Heart left ventricle (tissue), 16 donors: ENCODE data around the gene MICALL1. TPM values are rescaled to one million over a fixed set of nuclear protein-coding genes. Genes with fewer than 3 reads are reported as not detected.

Experiments used
- ATAC-seq, 4 donors: fragments of 200-7000 bp; cut with Tn5 transposase; one replicate each; pipeline ENCODE4 v1.9.1; 2020 to 2022; ENCODE audit warnings: moderate library complexity in 4 of 4, mild to moderate bottlenecking in 3 of 4, moderate number of reproducible peaks in 1 of 4
- DNase-seq, 5 donors: peaks; one replicate each; pipeline ENCODE4 v3.0.0-alpha.2; 2020
- H3K27ac ChIP-seq, 12 donors: fragments of 200-600 bp; sonication (generic) in 4 of 12; one replicate each; pipeline versions ENCODE4 v1.5.0 to v1.8.0; 2016 to 2022; ENCODE audit warnings: mild to moderate bottlenecking in 2 of 12
- H3K27me3 ChIP-seq, 9 donors: fragments of 200-600 bp; sonication (generic) in 2 of 9; one replicate each; pipeline versions ENCODE4 v1.5.1 to v1.8.0; 2016 to 2022; ENCODE audit warnings: mild to moderate bottlenecking in 3 of 9
- H3K36me3 ChIP-seq, 9 donors: fragments of 200-600 bp; sonication (generic) in 2 of 9; one replicate each; pipeline versions ENCODE4 v1.5.0 to v1.8.0; 2018 to 2022; ENCODE audit warnings: mild to moderate bottlenecking in 2 of 9
- H3K4me1 ChIP-seq, 12 donors: fragments of 200-600 bp; sonication (generic) in 4 of 12; one replicate each; pipeline versions ENCODE4 v1.5.0 to v1.8.0; 2016 to 2022; ENCODE audit warnings: mild to moderate bottlenecking in 3 of 12
- H3K4me3 ChIP-seq, 12 donors: fragments of 200-600 bp; sonication (generic) in 4 of 12; one replicate each; pipeline versions ENCODE4 v1.5.0 to v1.8.0; 2017 to 2022; ENCODE audit warnings: mild to moderate bottlenecking in 9 of 12, moderate library complexity in 4 of 12
- H3K9me3 ChIP-seq, 12 donors: fragments of 200-600 bp; sonication (generic) in 4 of 12; one replicate each; pipeline versions ENCODE4 v1.5.0 to v1.8.0; 2016 to 2022; ENCODE audit warnings: mild to moderate bottlenecking in 1 of 12
- POLR2A ChIP-seq, 2 donors: fragments of 450-650 bp; IDR thresholded peaks; one replicate each; pipeline ENCODE4 v1.6.1; 2017; ENCODE audit warnings: antibody characterized with exemption in 2 of 2, mild to moderate bottlenecking in 2 of 2, moderate library complexity in 2 of 2
- WGBS, 4 donors: extraction: QIAGEN DNeasy Blood & Tissue Kit in 2 of 4; methylation state at CpG; one replicate each; pipeline versions ENCODE4 v1.1.5 to v1.1.7; 2013 to 2018; 5-methylcytosine and 5-hydroxymethylcytosine counted together
- intact Hi-C, 10 donors: fragments of 100-400 bp; cut with DNase I; formaldehyde crosslinking; loops; one replicate each; pipeline versions ENCODE4 v1.11.1 to v1.14.2; 2022
- polyA plus RNA-seq, 2 donors: library from polyadenylated mRNA; stranded (reverse); fragments of 200-250 nt; gene quantifications; one replicate each; pipeline ENCODE4 v1.2.3, GENCODE V29; 2013
- total RNA-seq, 9 donors: library from RNA; depleted of rRNA in 2 of 9; stranded (reverse); fragments of >200 nt in 2 of 9; fragmentation: NEBNext Ultra II Directional in 3 of 9; extraction: Animal tissue kit (Norgen Biotek cat#: 25700) in 3 of 9; gene quantifications; one replicate each; pipeline versions ENCODE4 v1.1.0 to v1.2.4, GENCODE V29; 2016 to 2023
- TF ChIP-seq, protein P1 (sequence below), 12 donors: fragments of 200-600 bp; sonication (generic) in 4 of 12; IDR thresholded peaks; one replicate each; pipeline versions ENCODE4 v1.5.0 to v1.8.0; 2018 to 2022; ENCODE audit warnings: antibody characterized with exemption in 12 of 12, mild to moderate bottlenecking in 5 of 12
- donor health status: ischemic (EF 13 %, LVEDD 7.1; RV severe dilation, severe dysfunction).
- donor health status: healthy with polysubstance abuse.
- donor health status: DM: no; HTN: yes; CAD: no.
- donor health status: DM: no; HTN: no; CAD: no.
- donor health status: ischemic (EF 25% LVEDD 6.9; RV normal size, moderate dysfunction).
- donor health status: ischemic (EF 25% LVEDD 5.7; RV mildly dilated, moderate dysfunction).
- donor health status: healthy.
- donor health status: DM: yes; HTN: yes; CAD: no.
- donor health status: ischemic (EF 35%, LVEDD 5.7; RV mildly dilated, moderate dysfunction).
- donor health status: nonischemic (EF 11% LVEDD 7.7; RV severe dilation, severe dysfunction).
- donor health status: DM: yes; HTN: yes; CAD: no.
- donor health status: PGD.
- donor health status: ischemic (EF 29% LVEDD 5.4; RV normal size, mild dysfunction).
- donor health status: nonischemic (EF 23%, LVEDD 6.1; RV moderate dilation, normal function).

MICALL1 gene
- total and polyA plus RNA-seq, 11 donors = 10.6 to 40.7 (median 17.8) TPM

GRCh38 chr22:37967637-37968451 is 61.7 kb downstream of the MICALL1 start:
- TF ChIP-seq, protein P1, sequence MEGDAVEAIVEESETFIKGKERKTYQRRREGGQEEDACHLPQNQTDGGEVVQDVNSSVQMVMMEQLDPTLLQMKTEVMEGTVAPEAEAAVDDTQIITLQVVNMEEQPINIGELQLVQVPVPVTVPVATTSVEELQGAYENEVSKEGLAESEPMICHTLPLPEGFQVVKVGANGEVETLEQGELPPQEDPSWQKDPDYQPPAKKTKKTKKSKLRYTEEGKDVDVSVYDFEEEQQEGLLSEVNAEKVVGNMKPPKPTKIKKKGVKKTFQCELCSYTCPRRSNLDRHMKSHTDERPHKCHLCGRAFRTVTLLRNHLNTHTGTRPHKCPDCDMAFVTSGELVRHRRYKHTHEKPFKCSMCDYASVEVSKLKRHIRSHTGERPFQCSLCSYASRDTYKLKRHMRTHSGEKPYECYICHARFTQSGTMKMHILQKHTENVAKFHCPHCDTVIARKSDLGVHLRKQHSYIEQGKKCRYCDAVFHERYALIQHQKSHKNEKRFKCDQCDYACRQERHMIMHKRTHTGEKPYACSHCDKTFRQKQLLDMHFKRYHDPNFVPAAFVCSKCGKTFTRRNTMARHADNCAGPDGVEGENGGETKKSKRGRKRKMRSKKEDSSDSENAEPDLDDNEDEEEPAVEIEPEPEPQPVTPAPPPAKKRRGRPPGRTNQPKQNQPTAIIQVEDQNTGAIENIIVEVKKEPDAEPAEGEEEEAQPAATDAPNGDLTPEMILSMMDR (IDR thresholded peaks at IDR 0.05) = no peak
- no peak for TF ChIP-seq POLR2A (IDR thresholded peaks at IDR 0.05)
- intact Hi-C loops = loop anchor here in 6 of 10 donors (5.0 to 10.0 kb wide), 4 partner anchors 83 to 153 kb away; no protein-coding TSS in a partner anchor
- Histone ChIP-seq H3K9me3 (no peaks in the 10 kb centered on the region), H3K27me3 (no peaks in the 10 kb centered on the region), H3K4me1 (peaks cover 0 to 26% (median 11%) of the 10 kb centered on the region in 12 donors), H3K36me3 (peaks cover 0 to 64% (median 35%) of the 10 kb centered on the region in 9 donors), H3K4me3 (no peak overlapping the region), H3K27ac (no peak overlapping the region)
- ATAC-seq = no peak
- no peak for DNase-seq
- WGBS, 4 donors = 80 to 89% (median 84%) methylated on average over 14 of the region's 14 CpGs

GRCh38 chr22:37968452-37969251 is 62.6 kb downstream of the MICALL1 start:
- H3K27ac ChIP-seq = no peak overlapping the region
- TF ChIP-seq, protein P1 (IDR thresholded peaks at IDR 0.05) = no peak
- no peak for TF ChIP-seq POLR2A (IDR thresholded peaks at IDR 0.05)

DNA sequence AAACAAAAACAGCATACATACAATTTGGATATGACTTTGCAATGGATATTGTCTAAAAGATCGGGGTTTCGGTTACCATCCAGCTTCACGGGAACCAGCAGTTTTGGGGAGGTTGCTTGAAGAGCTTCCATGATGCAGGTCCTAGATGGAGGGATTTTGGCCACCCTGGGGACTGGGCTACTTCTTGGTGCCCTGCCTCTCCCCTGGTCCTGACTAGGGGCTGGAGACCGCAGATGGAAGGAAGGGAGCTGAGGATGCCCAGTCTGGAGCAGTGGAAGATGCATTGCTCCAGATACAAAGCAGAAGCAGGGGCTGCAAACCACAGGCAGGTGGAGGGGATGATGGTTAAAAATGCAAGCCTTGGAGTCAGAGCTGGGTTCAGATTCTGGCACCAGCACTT is 64.8 kb downstream of the MICALL1 start:
- TF ChIP-seq POLR2A (IDR thresholded peaks at IDR 0.05) = no peak
- TF ChIP-seq, protein P1 (IDR thresholded peaks at IDR 0.05) = no peak
- intact Hi-C loops = no loop called here
- DNase-seq (no peak), ATAC-seq (no peak)
- Histone ChIP-seq H3K9me3 (no peaks in the 10 kb centered on the region), H3K27me3 (no peaks in the 10 kb centered on the region), H3K36me3 (peaks cover 0 to 44% (median 23%) of the 10 kb centered on the region in 9 donors), H3K4me3 (no peak overlapping the region), H3K4me1 (peaks cover 0 to 13% (median 5%) of the 10 kb centered on the region in 12 donors), H3K27ac (no peak overlapping the region)
- 84 to 97% (median 96%) methylated on average over 4 of the region's 4 CpGs for WGBS, 4 donors

More at GRCh38 chr22:37968452-37969251, 62.6 kb downstream of the MICALL1 start:
- H3K4me1 ChIP-seq = peaks cover 0 to 26% (median 11%) of the 10 kb centered on the region in 12 donors
- no peaks in the 10 kb centered on the region for H3K9me3 ChIP-seq
- H3K27me3 ChIP-seq = no peaks in the 10 kb centered on the region
- no peak for ATAC-seq
- intact Hi-C loops = loop anchor here in 6 of 10 donors (5.0 to 10.0 kb wide), 4 partner anchors 84 to 154 kb away; no protein-coding TSS in a partner anchor
- DNase-seq = no peak
- peaks cover 0 to 56% (median 28%) of the 10 kb centered on the region in 9 donors for H3K36me3 ChIP-seq
- no peak overlapping the region for H3K4me3 ChIP-seq
- 89 to 100% (median 97%) methylated on average over 2 to 5 of the region's 5 CpGs for WGBS, 4 donors
